ENCODE measurements around the gene CPT1C.

- TF ChIP-seq CTCF (IDR thresholded peaks at IDR 0.05; ENCODE audit: insufficient read depth, low read depth, low read length) (no peak), EZH2 (IDR thresholded peaks at IDR 0.05; ENCODE audit: insufficient read depth, low read length) (no peak)
Observed at GRCh38 chr19:49652551-49653465, 38.1 kb upstream of the CPT1C start.

All from astrocyte (in vitro differentiated cells and primary cell).